IMR-90 (cell line): ENCODE data around the gene ERICH6B. TPM values are rescaled to one million over a fixed set of nuclear protein-coding genes. Genes with fewer than 3 reads are reported as not detected.

Source experiments
- ATAC-seq: fragments of 200-7000 bp; cut with Tn5 transposase; 2 replicates; pipeline ENCODE4 v1.9.1; 2020; ENCODE audit warnings: low read depth, mild to moderate bottlenecking, moderate library complexity
- BruUV-seq: library from RNA; stranded (reverse); fragments of 400-500 nt; replicated peaks from 2 replicates; lab custom pipeline; 2021; lab: Mats Ljungman, UMichigan
- CTCF ChIA-PET: fragments of 300-600 bp; formaldehyde crosslinking; extraction: SDS; loops from one replicate; lab custom pipeline; 2021; ENCODE audit warnings: antibody characterized with exemption; lab: Yijun Ruan, JAX
- POLR2A ChIA-PET: fragments of 300-600 bp; sonication (Branson Sonifier 250); formaldehyde crosslinking; loops from one replicate; lab custom pipeline; 2022; ENCODE audit warnings: antibody characterized with exemption; ENCODE audit not compliant: unreplicated experiment; lab: Charles Lee
- DNase-seq: peaks from one replicate; pipeline ENCODE4 v3.0.0; 2013
- H2AFZ ChIP-seq: replicated peaks from 2 replicates; pipeline ENCODE3; 2013; ENCODE audit warnings: low read length, mild to moderate bottlenecking; ENCODE audit not compliant: poor library complexity
- H2AK5ac ChIP-seq: 2 replicates; pipeline ENCODE4 v1.6.1; 2013; ENCODE audit warnings: low read depth, low read length, inconsistent platforms
- H2AK9ac ChIP-seq: replicated peaks from 2 replicates; pipeline ENCODE3; 2013; ENCODE audit warnings: mild to moderate bottlenecking, low read depth, low read length, moderate library complexity; ENCODE audit not compliant: poor library complexity
- H2BK120ac ChIP-seq: 2 replicates; pipeline ENCODE4 v1.6.1; 2013; ENCODE audit warnings: low read depth, low read length, inconsistent platforms
- H2BK15ac ChIP-seq: 3 replicates; pipeline ENCODE4 v1.6.1; 2013; ENCODE audit warnings: low read depth, low read length, inconsistent platforms
- H2BK20ac ChIP-seq: 2 replicates; pipeline ENCODE4 v1.6.1; 2013; ENCODE audit warnings: low read depth, mild to moderate bottlenecking, inconsistent platforms, low read length, moderate library complexity
- H2BK5ac ChIP-seq: 2 replicates; pipeline ENCODE4 v1.6.1; 2013; ENCODE audit warnings: mild to moderate bottlenecking, low read depth, low read length, inconsistent platforms; ENCODE audit not compliant: poor library complexity, severe bottlenecking
- H3K14ac ChIP-seq: replicated peaks from 2 replicates; pipeline ENCODE4 v1.6.1; 2013; ENCODE audit warnings: low read depth, low read length, inconsistent platforms
- H3K18ac ChIP-seq: 2 replicates; pipeline ENCODE4 v1.6.1; 2013; ENCODE audit warnings: low read depth, low read length, control low read depth
- H3K23ac ChIP-seq: 2 replicates; pipeline ENCODE4 v1.6.1; 2013; ENCODE audit warnings: low read depth, low read length, inconsistent platforms
- H3K27ac ChIP-seq: 2 replicates; pipeline ENCODE4 v1.5.1; 2013; ENCODE audit warnings: mild to moderate bottlenecking, control low read depth, low read length; ENCODE audit not compliant: insufficient read depth
- H3K27me3 ChIP-seq: 2 replicates; pipeline ENCODE4 v1.6.1; 2013; ENCODE audit warnings: low read length; ENCODE audit not compliant: control insufficient read depth, insufficient read depth
- H3K36me3 ChIP-seq: 2 replicates; pipeline ENCODE4 v1.6.1; 2013; ENCODE audit warnings: low read length, mixed read lengths; ENCODE audit not compliant: control insufficient read depth, insufficient read depth
- H3K4ac ChIP-seq: 2 replicates; pipeline ENCODE4 v1.6.1; 2013; ENCODE audit warnings: low read depth, low read length, inconsistent platforms
- H3K4me1 ChIP-seq: 2 replicates; pipeline ENCODE4 v1.6.1; 2013; ENCODE audit warnings: low read length, mixed read lengths; ENCODE audit not compliant: control insufficient read depth, insufficient read depth
- H3K4me2 ChIP-seq: 2 replicates; pipeline ENCODE4 v1.6.1; 2013; ENCODE audit warnings: low read depth, mild to moderate bottlenecking, control low read depth, low read length, moderate library complexity
- H3K4me3 ChIP-seq: 2 replicates; pipeline ENCODE4 v1.5.1; 2013; ENCODE audit warnings: low read depth, mild to moderate bottlenecking, control low read depth, low read length, moderate library complexity; ENCODE audit not compliant: insufficient read depth
- H3K56ac ChIP-seq: 2 replicates; pipeline ENCODE4 v1.6.1; 2013; ENCODE audit warnings: low read length, inconsistent platforms; ENCODE audit not compliant: insufficient read depth; ENCODE audit errors: extremely low read depth
- H3K79me1 ChIP-seq, 2 experiments: 2 replicates each; pipeline ENCODE4 v1.6.1; 2013; ENCODE audit warnings: low read length in 2 of 2, inconsistent platforms in 1 of 2, low read depth in 1 of 2
- H3K9ac ChIP-seq: 2 replicates; pipeline ENCODE4 v1.6.1; 2013; ENCODE audit warnings: low read depth, low read length, control low read depth
- H3K9me1 ChIP-seq: 2 replicates; pipeline ENCODE4 v1.6.1; 2013; ENCODE audit warnings: low read length, inconsistent platforms; ENCODE audit not compliant: insufficient read depth
- H3K9me3 ChIP-seq: 2 replicates; pipeline ENCODE4 v1.6.1; 2013; ENCODE audit warnings: low read length; ENCODE audit not compliant: control insufficient read depth, insufficient read depth
- H4K20me1 ChIP-seq: 2 replicates; pipeline ENCODE4 v1.6.1; 2013; ENCODE audit warnings: low read length, inconsistent platforms; ENCODE audit not compliant: insufficient read depth
- H4K5ac ChIP-seq: 2 replicates; pipeline ENCODE4 v1.6.1; 2013; ENCODE audit warnings: mild to moderate bottlenecking, low read depth, low read length, control low read depth
- H4K8ac ChIP-seq, 2 experiments: 2 replicates each; pipeline ENCODE4 v1.6.1; 2013; ENCODE audit warnings: low read depth in 2 of 2, low read length in 2 of 2, control low read depth in 1 of 2, inconsistent platforms in 1 of 2
- H4K91ac ChIP-seq: 2 replicates; pipeline ENCODE4 v1.6.1; 2013; ENCODE audit warnings: low read depth, low read length, inconsistent platforms; ENCODE audit not compliant: insufficient read depth
- BHLHE40 ChIP-seq: fragments of 150-350 bp; IDR thresholded peaks from 2 replicates; pipeline ENCODE4 v1.6.1; 2016; ENCODE audit warnings: mild to moderate bottlenecking, low read depth, low read length
- RAD21 ChIP-seq: IDR thresholded peaks from 2 replicates; pipeline ENCODE4 v1.6.1; 2012; ENCODE audit warnings: low read length, improper control_type of control experiment
- SMC3 ChIP-seq: fragments of 150-350 bp; IDR thresholded peaks from 2 replicates; pipeline ENCODE4 v1.6.1; 2016; ENCODE audit warnings: low read depth, mild to moderate bottlenecking, antibody characterized with exemption, low read length, moderate library complexity
- WGBS, 2 experiments: methylation state at CpG; one replicate each; pipeline versions ENCODE4 v1.1.5 to v1.1.7; 2013; ENCODE audit warnings: missing lambda C conversion rate in 2 of 2; ENCODE audit not compliant: insufficient read length in 1 of 2; ENCODE audit errors: extremely low coverage in 2 of 2; 5-methylcytosine and 5-hydroxymethylcytosine counted together
- dilution Hi-C: fragments of 300-500 bp; cut with HindIII; formaldehyde crosslinking; loops from one replicate; pipeline ENCODE4 v1.14.3; 2018; ENCODE audit warnings: low sequenced_read_pairs; ENCODE audit not compliant: unreplicated experiment
- in situ Hi-C: fragments of 300-500 bp; cut with MboI; formaldehyde crosslinking; loops from 3 replicates; pipeline ENCODE4 v1.14.3; 2019; ENCODE audit warnings: low sequenced_read_pairs, inconsistent platforms, mixed read lengths
- intact Hi-C: fragments of 100-400 bp; cut with micrococcal nuclease; formaldehyde crosslinking; loops from 2 replicates; pipeline ENCODE4 v1.10.0; 2022
- polyA plus RNA-seq, 3 experiments: library from polyadenylated mRNA; depleted of rRNA; stranded (reverse); fragments of >200 nt; gene quantifications; 2 replicates each; pipeline ENCODE4 v1.2.3, GENCODE V29; 2012; ENCODE audit warnings: low replicate concordance in 1 of 3
- total RNA-seq: library from RNA; depleted of rRNA; stranded (reverse); fragments of >200 nt; gene quantifications from 2 replicates; pipeline ENCODE4 v1.2.3, GENCODE V29; 2012

The ERICH6B gene
- total and polyA plus RNA-seq, 2 of the 4 experiments (the other 2 are of a cell fraction), result not detected

- no peak overlapping the region for H4K91ac ChIP-seq
- no peak overlapping the region for H3K4me2 ChIP-seq
- no peak for DNase-seq
- POLR2A ChIA-PET, result no interaction called here
- no TSS peak for BruUV-seq
- H2AFZ ChIP-seq, result no peak overlapping the region
- no peak overlapping the region for H3K4ac ChIP-seq
- H4K8ac ChIP-seq, result no peak overlapping the region
- H3K23ac ChIP-seq, result no peak overlapping the region
- no peaks in the 10 kb centered on the region for H3K79me1 ChIP-seq
- H3K9me3 ChIP-seq, result no peaks in the 10 kb centered on the region
- no peak overlapping the region for H3K56ac ChIP-seq
- no peak overlapping the region for H2AK9ac ChIP-seq
- no peak overlapping the region for H2BK15ac ChIP-seq
- no peaks in the 10 kb centered on the region for H4K20me1 ChIP-seq
- no peak overlapping the region for H3K4me3 ChIP-seq
- dilution Hi-C loops, result no loop called here
- no peak overlapping the region for H2AK5ac ChIP-seq
- H2BK5ac ChIP-seq, result no peak overlapping the region
- H3K27ac ChIP-seq, result no peak overlapping the region
- intact Hi-C loops, result no loop called here
- H2BK120ac ChIP-seq, result no peak overlapping the region
- H3K36me3 ChIP-seq, result no peaks in the 10 kb centered on the region
- in situ Hi-C loops, result no loop called here
- H4K5ac ChIP-seq, result no peak overlapping the region
- no peak for ATAC-seq
- CTCF ChIA-PET, result no interaction called here
- H3K18ac ChIP-seq, result no peak overlapping the region
- peaks cover 9% of the 10 kb centered on the region for H3K27me3 ChIP-seq
- no peak overlapping the region for H3K14ac ChIP-seq
- whole genome bisulfite sequencing, 2 experiments, result no CpG with 5 or more reads among the region's 4 CpGs
- no peaks in the 10 kb centered on the region for H3K4me1 ChIP-seq
- H3K9ac ChIP-seq, result no peak overlapping the region
- no peak for TF ChIP-seq SMC3
- no peak for TF ChIP-seq BHLHE40
- no peak for TF ChIP-seq RAD21
- H3K9me1 ChIP-seq, result no peaks in the 10 kb centered on the region
- no peak overlapping the region for H2BK20ac ChIP-seq
Measured at GRCh38 chr13:45602183-45603170, 13.1 kb downstream of the ERICH6B start.
